GM19240 (cell line): Measurements from ENCODE around the gene PAK5.

Experiments
- DNase-seq: peaks from one replicate; pipeline ENCODE4 v3.0.0; 2011; ENCODE audit warnings: low spot score; ENCODE audit not compliant: insufficient read length

Gene PAK5

GRCh38 chr20:9581509-9581908 is 257.4 kb downstream of the PAK5 start:
- DNase-seq, result no peak

- DNase-seq, result no peak
These were observed 260.3 kb downstream of the PAK5 start for GRCh38 chr20:9578594-9578993.

- DNase-seq, result no peak
These were observed 261.5 kb downstream of the PAK5 start for GRCh38 chr20:9577397-9577796.

- DNase-seq, result no peak
These were observed 262.2 kb downstream of the PAK5 start for GRCh38 chr20:9576695-9577094.

- DNase-seq, result no peak
These were observed 263.0 kb downstream of the PAK5 start for GRCh38 chr20:9575836-9576235.

GRCh38 chr20:9574776-9575175 is 264.1 kb downstream of the PAK5 start:
- no peak for DNase-seq

- DNase-seq, result no peak
These were observed 264.7 kb downstream of the PAK5 start for GRCh38 chr20:9574181-9574580.

GRCh38 chr20:9573335-9574151 is 265.3 kb downstream of the PAK5 start:
- no peak for DNase-seq

- no peak for DNase-seq
These were observed 266.2 kb downstream of the PAK5 start for GRCh38 chr20:9572670-9573069.

- DNase-seq, result no peak
These were observed 267.1 kb downstream of the PAK5 start for GRCh38 chr20:9571783-9572182.

GRCh38 chr20:9570612-9571011 is 268.3 kb downstream of the PAK5 start:
- no peak for DNase-seq

- DNase-seq, result no peak
These were observed 271.9 kb downstream of the PAK5 start for GRCh38 chr20:9566977-9567376.

GRCh38 chr20:9565910-9566550 is 272.8 kb downstream of the PAK5 start:
- no peak for DNase-seq

- no peak for DNase-seq
These were observed 281.5 kb downstream of the PAK5 start for GRCh38 chr20:9557411-9557810.

GRCh38 chr20:9555781-9556180 is 283.1 kb downstream of the PAK5 start:
- no peak for DNase-seq

GRCh38 chr20:9551808-9552550 is 286.9 kb downstream of the PAK5 start:
- DNase-seq, result no peak

GRCh38 chr20:9550871-9551270 is 288.0 kb downstream of the PAK5 start:
- DNase-seq, result no peak

GRCh38 chr20:9550283-9550682 is 288.6 kb downstream of the PAK5 start:
- no peak for DNase-seq

- DNase-seq, result no peak
These were observed 295.7 kb downstream of the PAK5 start for GRCh38 chr20:9543214-9543613.

- no peak for DNase-seq
These were observed 303.4 kb downstream of the PAK5 start for GRCh38 chr20:9535449-9535848.

GRCh38 chr20:9534025-9534424 is 304.9 kb downstream of the PAK5 start:
- no peak for DNase-seq
